Subcutaneous abdominal adipose tissue (tissue), 5 donors: ENCODE data around the gene METTL22.
A peak's percentile ranks its signal among the peaks of the same experiment; 100 is the strongest.

Experiments
- H3K27ac ChIP-seq: one replicate; pipeline ENCODE4 v1.7.0; 2013; ENCODE audit warnings: low read depth, mild to moderate bottlenecking, inconsistent platforms, low read length, moderate library complexity
- H3K27me3 ChIP-seq, 5 donors: one replicate each; pipeline ENCODE4 v1.7.0; 2013; ENCODE audit warnings: low read length in 5 of 5, inconsistent platforms in 1 of 5; ENCODE audit not compliant: control insufficient read depth in 5 of 5, insufficient read depth in 4 of 5
- H3K36me3 ChIP-seq, 5 donors: one replicate each; pipeline ENCODE4 v1.7.0; 2013; ENCODE audit warnings: low read length in 5 of 5; ENCODE audit not compliant: control insufficient read depth in 5 of 5, insufficient read depth in 5 of 5
- H3K4me1 ChIP-seq, 5 donors: one replicate each; pipeline ENCODE4 v1.7.0; 2013; ENCODE audit warnings: low read length in 5 of 5, mild to moderate bottlenecking in 3 of 5, moderate library complexity in 1 of 5; ENCODE audit not compliant: control insufficient read depth in 5 of 5, insufficient read depth in 5 of 5
- H3K4me3 ChIP-seq, 5 donors: one replicate each; pipeline ENCODE4 v1.7.0; 2013; ENCODE audit warnings: low read length in 5 of 5, low read depth in 1 of 5
- H3K9ac ChIP-seq, 5 donors: one replicate each; pipeline ENCODE4 v1.7.0; 2013; ENCODE audit warnings: low read length in 5 of 5, mild to moderate bottlenecking in 4 of 5, moderate library complexity in 3 of 5
- H3K9me3 ChIP-seq, 5 donors: one replicate each; pipeline ENCODE4 v1.7.0; 2013; ENCODE audit warnings: low read length in 5 of 5; ENCODE audit not compliant: control insufficient read depth in 5 of 5
- donor health status: healthy.
- donor health status: healthy.
- donor health status: healthy.
- donor health status: healthy.
- donor health status: healthy.

Gene METTL22

GRCh38 chr16:8674413-8675022, 53.0 kb downstream of the METTL22 start, which contains the start of gene ABAT:
ABAT (plus strand) TSS chr16:8674617; CDS start chr16:8735740, 61,123 bp downstream.
- no peak within 1 kb of the TSS for H3K27ac ChIP-seq
- H3K9me3 ChIP-seq = peaks cover 0 to 2% (median 0%) of the 10 kb centered on the region in 5 donors
- peaks cover 0 to 16% (median 12%) of the 10 kb centered on the region in 5 donors for H3K4me1 ChIP-seq
- peak within 1 kb of the TSS; percentile 67 to 76 (median 73) for H3K4me3 ChIP-seq
- peak within 1 kb of the TSS in 4 of 5 donors; percentile 35 to 62 (median 54) for H3K9ac ChIP-seq
- H3K36me3 ChIP-seq = peaks cover 0 to 10% (median 5%) of the 10 kb centered on the region in 5 donors
- no peaks in the 10 kb centered on the region for H3K27me3 ChIP-seq

DNA sequence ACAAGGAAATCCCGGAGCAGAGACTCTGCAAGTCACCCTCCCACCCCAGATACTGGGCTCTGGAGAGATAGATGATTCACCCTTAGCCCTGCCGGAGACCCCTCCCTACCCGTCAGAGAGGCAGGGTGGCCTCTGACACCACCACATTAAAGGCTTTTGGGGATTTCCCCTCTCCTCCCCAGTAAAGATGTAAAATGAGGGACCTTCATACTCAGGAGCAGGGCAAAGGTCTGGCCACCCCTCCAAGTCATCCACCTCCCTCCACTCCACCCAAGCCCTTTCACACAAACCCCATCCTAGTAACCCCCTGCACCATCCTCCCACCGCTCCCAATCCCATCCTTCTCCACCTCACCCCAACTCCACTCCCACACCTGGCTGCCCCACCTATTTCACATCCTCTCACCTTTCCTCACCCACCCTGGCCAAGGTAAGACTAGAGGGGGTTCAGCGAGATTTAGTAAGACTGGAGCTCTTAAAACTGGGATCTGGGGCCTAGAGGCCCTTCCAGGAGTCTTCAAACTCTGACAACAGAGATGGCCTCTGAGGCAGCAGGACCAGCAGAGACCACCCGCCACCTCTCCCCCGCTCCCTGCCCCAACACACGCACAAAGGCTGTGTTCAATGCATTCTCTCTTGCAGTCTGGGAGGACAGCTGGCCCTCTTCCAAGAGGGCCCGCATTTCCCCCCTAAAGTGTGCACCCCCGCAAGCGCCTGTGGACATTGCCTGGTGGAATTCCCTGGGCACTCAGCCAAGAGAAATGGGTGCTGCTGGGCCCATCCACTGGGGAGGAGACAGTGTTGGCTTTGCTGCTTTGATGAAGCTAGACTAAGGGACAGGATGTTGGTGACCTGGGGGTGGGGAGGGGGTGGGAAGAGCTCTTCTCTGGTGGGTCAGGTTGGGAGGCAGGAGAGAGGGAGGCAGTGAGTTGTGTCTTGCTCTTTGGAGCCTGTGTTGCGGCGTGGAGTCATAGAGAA, 54.0 kb downstream of the METTL22 start:
- Histone ChIP-seq H3K27ac (no peak overlapping the region), H3K9ac (peak overlapping the region in 1 of 5 donors; percentile 62), H3K4me3 (peak overlapping the region in 3 of 5 donors; percentile 66 to 73 (median 71)), H3K9me3 (peaks cover 0 to 6% (median 0%) of the 10 kb centered on the region in 5 donors), H3K4me1 (peaks cover 0 to 16% (median 12%) of the 10 kb centered on the region in 5 donors), H3K27me3 (no peaks in the 10 kb centered on the region), H3K36me3 (peaks cover 0 to 8% (median 2%) of the 10 kb centered on the region in 5 donors)

- Histone ChIP-seq H3K4me1 (peaks cover 0 to 16% (median 12%) of the 10 kb centered on the region in 5 donors), H3K27me3 (no peaks in the 10 kb centered on the region), H3K9ac (no peak overlapping the region), H3K4me3 (no peak overlapping the region), H3K9me3 (peaks cover 0 to 6% (median 0%) of the 10 kb centered on the region in 5 donors), H3K27ac (no peak overlapping the region), H3K36me3 (peaks cover 0 to 5% (median 0%) of the 10 kb centered on the region in 5 donors)
These were observed 54.7 kb downstream of the METTL22 start for GRCh38 chr16:8676160-8676547.

DNA sequence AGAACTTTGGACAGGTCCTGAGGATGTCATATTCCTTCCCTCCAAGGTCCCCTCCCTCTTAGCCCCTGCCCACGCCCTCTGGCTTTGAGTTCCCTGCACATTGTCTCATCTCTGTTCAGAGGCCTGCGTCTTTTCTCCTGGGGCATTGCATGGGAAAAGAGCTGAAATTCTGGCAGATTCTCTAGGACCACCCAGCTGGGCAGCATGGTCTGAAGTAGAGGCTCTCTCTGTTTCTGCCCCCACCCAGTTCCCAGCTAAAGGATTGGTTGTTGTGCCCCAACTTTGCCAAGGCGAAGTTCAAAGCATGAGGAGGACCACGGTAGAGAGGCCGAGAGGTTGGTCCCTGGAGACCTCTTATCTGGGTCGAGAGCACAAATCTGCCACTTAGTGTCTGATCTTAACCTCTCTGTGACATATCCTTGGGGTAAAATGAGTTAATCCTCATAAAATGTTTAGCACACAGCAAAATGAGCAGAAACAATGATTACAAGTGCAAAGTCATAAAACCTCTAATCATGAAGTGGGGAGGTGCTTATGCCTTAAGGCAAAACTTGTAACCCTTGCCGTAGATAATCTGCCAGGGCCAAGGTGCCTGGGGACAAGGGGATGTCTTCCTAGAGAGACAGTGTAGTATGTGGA, 55.4 kb downstream of the METTL22 start:
- H3K4me1 ChIP-seq = peaks cover 0 to 16% (median 12%) of the 10 kb centered on the region in 5 donors
- H3K4me3 ChIP-seq = no peak overlapping the region
- H3K27ac ChIP-seq = no peak overlapping the region
- H3K9me3 ChIP-seq = peaks cover 0 to 6% (median 0%) of the 10 kb centered on the region in 5 donors
- H3K27me3 ChIP-seq = no peaks in the 10 kb centered on the region
- H3K9ac ChIP-seq = no peak overlapping the region
- peaks cover 0 to 5% (median 0%) of the 10 kb centered on the region in 5 donors for H3K36me3 ChIP-seq

- Histone ChIP-seq H3K4me1 (peaks cover 0 to 16% (median 12%) of the 10 kb centered on the region in 5 donors), H3K36me3 (peaks cover 0 to 5% (median 0%) of the 10 kb centered on the region in 5 donors), H3K4me3 (no peak overlapping the region), H3K27me3 (no peaks in the 10 kb centered on the region), H3K9ac (no peak overlapping the region), H3K9me3 (peaks cover 0 to 6% (median 0%) of the 10 kb centered on the region in 5 donors), H3K27ac (no peak overlapping the region)
These were observed 56.0 kb downstream of the METTL22 start for GRCh38 chr16:8677481-8677880.

GRCh38 chr16:8678068-8678927, 56.8 kb downstream of the METTL22 start:
- Histone ChIP-seq H3K27me3 (no peaks in the 10 kb centered on the region), H3K9ac (no peak overlapping the region), H3K4me3 (no peak overlapping the region), H3K27ac (no peak overlapping the region), H3K4me1 (peaks cover 0 to 16% (median 12%) of the 10 kb centered on the region in 5 donors), H3K9me3 (peaks cover 0 to 6% (median 0%) of the 10 kb centered on the region in 5 donors), H3K36me3 (peaks cover 0 to 5% (median 0%) of the 10 kb centered on the region in 5 donors)

DNA sequence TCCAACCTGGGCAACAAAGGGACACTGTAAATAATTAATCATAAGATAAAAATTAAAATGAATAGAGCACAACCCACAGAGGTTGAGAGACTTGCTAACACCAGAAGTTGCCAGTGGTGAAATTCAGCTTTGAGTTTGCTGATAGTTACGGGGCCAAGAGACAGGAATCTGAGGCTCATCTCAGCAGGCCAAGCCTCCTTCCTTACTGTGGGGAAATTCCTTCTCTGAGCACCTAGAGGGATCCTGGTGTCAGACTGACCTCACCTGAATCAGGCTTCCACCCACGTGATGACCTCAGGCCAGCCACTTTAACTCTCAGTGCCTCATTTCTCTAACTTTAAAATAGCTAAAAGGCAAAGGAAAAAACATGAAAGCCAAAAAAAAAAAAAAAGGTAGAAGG, 57.7 kb downstream of the METTL22 start:
- H3K27me3 ChIP-seq = no peaks in the 10 kb centered on the region
- no peak overlapping the region for H3K4me3 ChIP-seq
- H3K9me3 ChIP-seq = peaks cover 0 to 6% (median 0%) of the 10 kb centered on the region in 5 donors
- H3K9ac ChIP-seq = no peak overlapping the region
- no peak overlapping the region for H3K27ac ChIP-seq
- peaks cover 0 to 10% (median 7%) of the 10 kb centered on the region in 5 donors for H3K4me1 ChIP-seq
- peaks cover 0 to 5% (median 0%) of the 10 kb centered on the region in 5 donors for H3K36me3 ChIP-seq

- no peak overlapping the region for H3K4me3 ChIP-seq
- no peak overlapping the region for H3K27ac ChIP-seq
- no peaks in the 10 kb centered on the region for H3K27me3 ChIP-seq
- H3K9me3 ChIP-seq = peaks cover 0 to 6% (median 0%) of the 10 kb centered on the region in 5 donors
- peaks cover 0 to 5% (median 0%) of the 10 kb centered on the region in 5 donors for H3K36me3 ChIP-seq
- no peaks in the 10 kb centered on the region for H3K4me1 ChIP-seq
- no peak overlapping the region for H3K9ac ChIP-seq
These were observed 61.2 kb downstream of the METTL22 start for GRCh38 chr16:8682551-8683259.
